WTC11 (cell line): Measurements from ENCODE around the gene BCAS3. TPM values are rescaled to one million over a fixed set of nuclear protein-coding genes. Genes with fewer than 3 reads are reported as not detected.

Experiments
- ATAC-seq: fragments of 200-7000 bp; cut with Tn5 transposase; 2 replicates; pipeline ENCODE4 v1.10.0; 2021; ENCODE audit warnings: mild to moderate bottlenecking, moderate library complexity
- CTCF ChIA-PET: fragments of 300-600 bp; sonication (Branson Sonifier 250); formaldehyde crosslinking; loops from one replicate; lab custom pipeline; 2021; ENCODE audit warnings: antibody characterized with exemption; lab: Charles Lee
- POLR2A ChIA-PET: fragments of 350-600 bp; sonication (Branson Sonifier 250); formaldehyde crosslinking; loops from one replicate; lab custom pipeline; 2021; ENCODE audit warnings: antibody characterized with exemption; lab: Charles Lee
- DNase-seq: peaks from one replicate; pipeline ENCODE4 v3.0.0; 2021; ENCODE audit warnings: low spot score
- H3K27ac Mint-ChIP-seq: 2 replicates; pipeline ENCODE4 v1.8.0; 2021; ENCODE audit warnings: mixed read lengths
- H3K27me3 Mint-ChIP-seq: 2 replicates; pipeline ENCODE4 v1.8.0; 2021; ENCODE audit warnings: low read depth, mild to moderate bottlenecking, moderate library complexity, mixed read lengths
- H3K36me3 Mint-ChIP-seq: 2 replicates; pipeline ENCODE4 v1.8.0; 2021; ENCODE audit warnings: mixed read lengths
- H3K4me1 Mint-ChIP-seq: 2 replicates; pipeline ENCODE4 v1.8.0; 2022; ENCODE audit warnings: mixed read lengths
- H3K4me3 Mint-ChIP-seq: 2 replicates; pipeline ENCODE4 v1.8.0; 2021; ENCODE audit warnings: mild to moderate bottlenecking, moderate library complexity, mixed read lengths
- H3K9me3 Mint-ChIP-seq: 2 replicates; pipeline ENCODE4 v1.8.0; 2021; ENCODE audit warnings: mixed read lengths
- AFF4 ChIP-seq: sonication (generic); formaldehyde crosslinking; IDR thresholded peaks from 2 replicates; pipeline ENCODE4 v1.8.1; 2023; ENCODE audit warnings: mild to moderate bottlenecking, missing genetic modification reagents, borderline replicate concordance
- CBFB ChIP-seq: sonication (generic); formaldehyde crosslinking; IDR thresholded peaks from 2 replicates; pipeline ENCODE4 v1.8.1; 2022; ENCODE audit warnings: mild to moderate bottlenecking, low read depth, missing genetic modification reagents
- EMX1 ChIP-seq: fragments of 250-450 bp; sonication (Bioruptor Pico); IDR thresholded peaks from 2 replicates; pipeline ENCODE4 v1.8.0; 2021; ENCODE audit warnings: mild to moderate bottlenecking
- ERG ChIP-seq: fragments of 250-450 bp; sonication (Bioruptor Pico); IDR thresholded peaks from 2 replicates; pipeline ENCODE4 v1.8.0; 2021; ENCODE audit warnings: mild to moderate bottlenecking
- FOXK1 ChIP-seq: sonication (generic); formaldehyde crosslinking; IDR thresholded peaks from 2 replicates; pipeline ENCODE4 v1.8.0; 2022; ENCODE audit warnings: mild to moderate bottlenecking, moderate library complexity, missing genetic modification reagents
- GRHL2 ChIP-seq: fragments of 250-450 bp; sonication (Bioruptor Pico); IDR thresholded peaks from 2 replicates; pipeline ENCODE4 v1.8.0; 2022; ENCODE audit warnings: mild to moderate bottlenecking, moderate library complexity; ENCODE audit not compliant: insufficient replicate concordance, severe bottlenecking
- IRF1 ChIP-seq: sonication (generic); formaldehyde crosslinking; IDR thresholded peaks from 2 replicates; pipeline ENCODE4 v1.8.0; 2023; ENCODE audit warnings: missing genetic modification reagents
- IRF2 ChIP-seq: sonication (generic); formaldehyde crosslinking; IDR thresholded peaks from 2 replicates; pipeline ENCODE4 v1.8.0; 2022; ENCODE audit warnings: low read depth, missing genetic modification reagents, borderline replicate concordance
- OVOL2 ChIP-seq: fragments of 250-450 bp; sonication (Bioruptor Pico); IDR thresholded peaks from 2 replicates; pipeline ENCODE4 v1.9.0; 2021; ENCODE audit warnings: mild to moderate bottlenecking, borderline replicate concordance
- SMAD4 ChIP-seq: sonication (generic); formaldehyde crosslinking; IDR thresholded peaks from 2 replicates; pipeline ENCODE4 v1.8.0; 2022; ENCODE audit warnings: mild to moderate bottlenecking, missing genetic modification reagents
- SOX15 ChIP-seq: fragments of 250-450 bp; sonication (Bioruptor Pico); IDR thresholded peaks from 2 replicates; pipeline ENCODE4 v1.9.0; 2021; ENCODE audit warnings: mild to moderate bottlenecking
- SP1 ChIP-seq: sonication (generic); formaldehyde crosslinking; conservative IDR thresholded peaks from 2 replicates; pipeline ENCODE4 v1.8.1; 2022; ENCODE audit warnings: missing genetic modification reagents
- ZMAT4 ChIP-seq: fragments of 250-450 bp; sonication (Bioruptor Pico); IDR thresholded peaks from 2 replicates; pipeline ENCODE4 v1.9.0; 2021; ENCODE audit warnings: mild to moderate bottlenecking
- total RNA-seq: library from RNA; stranded (reverse); gene quantifications from 3 replicates; pipeline ENCODE4 v1.2.3, GENCODE V29; 2021
- TF ChIP-seq, protein P1 (sequence below): fragments of 250-450 bp; sonication (Bioruptor Pico); IDR thresholded peaks from 2 replicates; pipeline ENCODE4 v1.9.0; 2021; ENCODE audit warnings: mild to moderate bottlenecking
- TF ChIP-seq, protein P2 (sequence below): sonication (generic); formaldehyde crosslinking; IDR thresholded peaks from 2 replicates; pipeline ENCODE4 v1.8.1; 2022; ENCODE audit warnings: mild to moderate bottlenecking, moderate library complexity, missing genetic modification reagents
- TF ChIP-seq, protein P3 (sequence below): fragments of 200-600 bp; IDR thresholded peaks from 2 replicates; pipeline ENCODE4 v1.8.0; 2022; ENCODE audit warnings: antibody characterized with exemption
- TF ChIP-seq, protein P4 (sequence below): fragments of 250-450 bp; sonication (Bioruptor Pico); IDR thresholded peaks from 2 replicates; pipeline ENCODE4 v2.1.2; 2022; ENCODE audit warnings: mild to moderate bottlenecking, moderate library complexity

The BCAS3 gene
- total RNA-seq, 1 experiment from 2014 or later, result 15.5 TPM

DNA sequence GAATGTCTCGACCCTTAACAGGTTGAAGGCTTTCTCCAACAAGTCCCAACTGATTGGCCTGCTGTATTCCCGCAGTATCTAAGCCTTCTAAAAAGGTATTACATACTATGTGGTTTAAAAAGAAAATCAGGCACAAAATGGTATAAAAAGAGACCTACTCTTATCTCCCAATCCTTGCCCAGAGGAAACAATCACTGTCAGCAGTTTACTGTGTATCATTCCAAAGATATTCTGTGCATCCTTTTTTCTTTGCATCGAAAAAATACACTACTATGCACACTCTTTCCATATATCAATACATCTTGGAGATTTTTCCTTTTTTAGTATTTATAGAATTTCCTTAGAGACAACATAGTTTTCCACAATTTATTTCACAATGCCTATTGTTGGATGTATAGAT is 603.2 kb downstream of the BCAS3 start (continued):
- no peak for TF ChIP-seq SOX15 (CRISPR knock-in tag)
- TF ChIP-seq, protein P1, sequence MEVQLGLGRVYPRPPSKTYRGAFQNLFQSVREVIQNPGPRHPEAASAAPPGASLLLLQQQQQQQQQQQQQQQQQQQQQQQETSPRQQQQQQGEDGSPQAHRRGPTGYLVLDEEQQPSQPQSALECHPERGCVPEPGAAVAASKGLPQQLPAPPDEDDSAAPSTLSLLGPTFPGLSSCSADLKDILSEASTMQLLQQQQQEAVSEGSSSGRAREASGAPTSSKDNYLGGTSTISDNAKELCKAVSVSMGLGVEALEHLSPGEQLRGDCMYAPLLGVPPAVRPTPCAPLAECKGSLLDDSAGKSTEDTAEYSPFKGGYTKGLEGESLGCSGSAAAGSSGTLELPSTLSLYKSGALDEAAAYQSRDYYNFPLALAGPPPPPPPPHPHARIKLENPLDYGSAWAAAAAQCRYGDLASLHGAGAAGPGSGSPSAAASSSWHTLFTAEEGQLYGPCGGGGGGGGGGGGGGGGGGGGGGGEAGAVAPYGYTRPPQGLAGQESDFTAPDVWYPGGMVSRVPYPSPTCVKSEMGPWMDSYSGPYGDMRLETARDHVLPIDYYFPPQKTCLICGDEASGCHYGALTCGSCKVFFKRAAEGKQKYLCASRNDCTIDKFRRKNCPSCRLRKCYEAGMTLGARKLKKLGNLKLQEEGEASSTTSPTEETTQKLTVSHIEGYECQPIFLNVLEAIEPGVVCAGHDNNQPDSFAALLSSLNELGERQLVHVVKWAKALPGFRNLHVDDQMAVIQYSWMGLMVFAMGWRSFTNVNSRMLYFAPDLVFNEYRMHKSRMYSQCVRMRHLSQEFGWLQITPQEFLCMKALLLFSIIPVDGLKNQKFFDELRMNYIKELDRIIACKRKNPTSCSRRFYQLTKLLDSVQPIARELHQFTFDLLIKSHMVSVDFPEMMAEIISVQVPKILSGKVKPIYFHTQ (CRISPR knock-in tag), result no peak
- TF ChIP-seq, protein P2, sequence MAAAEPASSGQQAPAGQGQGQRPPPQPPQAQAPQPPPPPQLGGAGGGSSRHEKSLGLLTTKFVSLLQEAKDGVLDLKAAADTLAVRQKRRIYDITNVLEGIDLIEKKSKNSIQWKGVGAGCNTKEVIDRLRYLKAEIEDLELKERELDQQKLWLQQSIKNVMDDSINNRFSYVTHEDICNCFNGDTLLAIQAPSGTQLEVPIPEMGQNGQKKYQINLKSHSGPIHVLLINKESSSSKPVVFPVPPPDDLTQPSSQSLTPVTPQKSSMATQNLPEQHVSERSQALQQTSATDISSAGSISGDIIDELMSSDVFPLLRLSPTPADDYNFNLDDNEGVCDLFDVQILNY, result no peak
- no peak for TF ChIP-seq SMAD4 (CRISPR knock-in tag)

DNA sequence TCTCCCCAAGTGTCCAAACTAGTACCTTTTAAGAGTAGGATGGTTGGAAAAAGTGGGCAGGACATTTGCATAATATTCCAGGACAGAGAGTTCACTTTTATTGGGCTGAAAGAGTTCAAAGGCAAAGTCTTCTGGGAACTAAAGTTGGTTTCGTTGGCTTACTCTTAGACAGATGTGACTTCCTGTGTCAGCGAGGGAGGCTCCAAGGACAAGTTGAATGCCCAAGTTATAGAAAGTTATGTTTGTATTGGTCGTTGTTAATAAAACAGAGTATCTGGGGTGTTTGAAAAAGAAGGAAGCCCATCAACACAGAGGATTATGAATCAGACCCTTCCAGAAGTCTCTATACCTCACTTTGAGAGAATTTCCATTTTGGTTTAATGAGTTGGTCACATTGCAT is 604.7 kb downstream of the BCAS3 start:
- Mint-ChIP-seq H3K27me3 (peaks cover 8% of the 10 kb centered on the region), H3K36me3 (peaks cover 12% of the 10 kb centered on the region), H3K4me1 (peaks cover 37% of the 10 kb centered on the region), H3K4me3 (no peak overlapping the region), H3K27ac (no peak overlapping the region), H3K9me3 (peaks cover 12% of the 10 kb centered on the region)
- DNase-seq, result no peak
- ATAC-seq, result no peak
- POLR2A ChIA-PET, result no interaction called here
- CTCF ChIA-PET, result interaction anchor here (1.1 kb wide), 1 partner anchor 48 kb away, joined by 3 read pairs; no protein-coding TSS in a partner anchor
- TF ChIP-seq FOXK1 (CRISPR knock-in tag) (no peak), SP1 (CRISPR knock-in tag) (no peak), CBFB (CRISPR knock-in tag) (no peak), IRF2 (CRISPR knock-in tag) (no peak), IRF1 (CRISPR knock-in tag) (no peak), OVOL2 (CRISPR knock-in tag) (no peak), ERG (no peak), GRHL2 (CRISPR knock-in tag) (no peak), EMX1 (CRISPR knock-in tag) (no peak), ZMAT4 (CRISPR knock-in tag) (no peak), AFF4 (CRISPR knock-in tag) (no peak)
- TF ChIP-seq, protein P3, sequence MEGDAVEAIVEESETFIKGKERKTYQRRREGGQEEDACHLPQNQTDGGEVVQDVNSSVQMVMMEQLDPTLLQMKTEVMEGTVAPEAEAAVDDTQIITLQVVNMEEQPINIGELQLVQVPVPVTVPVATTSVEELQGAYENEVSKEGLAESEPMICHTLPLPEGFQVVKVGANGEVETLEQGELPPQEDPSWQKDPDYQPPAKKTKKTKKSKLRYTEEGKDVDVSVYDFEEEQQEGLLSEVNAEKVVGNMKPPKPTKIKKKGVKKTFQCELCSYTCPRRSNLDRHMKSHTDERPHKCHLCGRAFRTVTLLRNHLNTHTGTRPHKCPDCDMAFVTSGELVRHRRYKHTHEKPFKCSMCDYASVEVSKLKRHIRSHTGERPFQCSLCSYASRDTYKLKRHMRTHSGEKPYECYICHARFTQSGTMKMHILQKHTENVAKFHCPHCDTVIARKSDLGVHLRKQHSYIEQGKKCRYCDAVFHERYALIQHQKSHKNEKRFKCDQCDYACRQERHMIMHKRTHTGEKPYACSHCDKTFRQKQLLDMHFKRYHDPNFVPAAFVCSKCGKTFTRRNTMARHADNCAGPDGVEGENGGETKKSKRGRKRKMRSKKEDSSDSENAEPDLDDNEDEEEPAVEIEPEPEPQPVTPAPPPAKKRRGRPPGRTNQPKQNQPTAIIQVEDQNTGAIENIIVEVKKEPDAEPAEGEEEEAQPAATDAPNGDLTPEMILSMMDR, result no peak
- TF ChIP-seq, protein P2, result no peak
- TF ChIP-seq, protein P1 (CRISPR knock-in tag), result no peak
- TF ChIP-seq, protein P4, sequence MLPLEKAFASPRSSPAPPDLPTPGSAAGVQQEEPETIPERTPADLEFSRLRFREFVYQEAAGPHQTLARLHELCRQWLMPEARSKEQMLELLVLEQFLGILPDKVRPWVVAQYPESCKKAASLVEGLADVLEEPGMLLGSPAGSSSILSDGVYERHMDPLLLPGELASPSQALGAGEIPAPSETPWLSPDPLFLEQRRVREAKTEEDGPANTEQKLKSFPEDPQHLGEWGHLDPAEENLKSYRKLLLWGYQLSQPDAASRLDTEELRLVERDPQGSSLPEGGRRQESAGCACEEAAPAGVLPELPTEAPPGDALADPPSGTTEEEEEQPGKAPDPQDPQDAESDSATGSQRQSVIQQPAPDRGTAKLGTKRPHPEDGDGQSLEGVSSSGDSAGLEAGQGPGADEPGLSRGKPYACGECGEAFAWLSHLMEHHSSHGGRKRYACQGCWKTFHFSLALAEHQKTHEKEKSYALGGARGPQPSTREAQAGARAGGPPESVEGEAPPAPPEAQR (CRISPR knock-in tag), result no peak
